Fibroblast of lung (primary cell): ENCODE results near the gene CYSTM1.

ENCODE experiments used
- CTCF ChIP-seq, 2 donors: IDR thresholded peaks in 1 of 2; conservative IDR thresholded peaks in 1 of 2; 1 replicate in 1 of 2; 2 replicates in 1 of 2; pipeline ENCODE4 v1.5.1; 2011 to 2012; ENCODE audit warnings: low read length in 2 of 2, control low read depth in 1 of 2, inconsistent platforms in 1 of 2, low read depth in 1 of 2, mild to moderate bottlenecking in 1 of 2
- EZH2 ChIP-seq: IDR thresholded peaks from 2 replicates; pipeline ENCODE4 v1.5.1; 2012; ENCODE audit warnings: low read length, control low read depth, mild to moderate bottlenecking; ENCODE audit errors: missing control alignments

GRCh38 chr5:140265845-140266244 lies 90.9 kb downstream of the CYSTM1 start:
- TF ChIP-seq CTCF (conservative IDR thresholded peaks at IDR 0.05 in 1 of 2, IDR thresholded peaks at IDR 0.05 in 1 of 2; ENCODE audit: low read depth in 1 of 2, low read length in 2 of 2) (no peak), EZH2 (no peak)
